H9 (cell line): ENCODE data around the gene TSPAN18. TPM values are rescaled to one million over a fixed set of nuclear protein-coding genes. Genes with fewer than 3 reads are reported as not detected.

Source experiments
- DNase-seq: peaks from one replicate; pipeline ENCODE4 v3.0.0-alpha.2; 2017
- H2AFZ ChIP-seq: one replicate; pipeline ENCODE4 v1.6.1; 2013; ENCODE audit warnings: mild to moderate bottlenecking, low read length, control low read depth, moderate library complexity
- H2AK5ac ChIP-seq: 2 replicates; pipeline ENCODE4 v1.6.1; 2013; ENCODE audit warnings: low read length, control low read depth, mixed read lengths; ENCODE audit not compliant: insufficient read length
- H2BK120ac ChIP-seq: one replicate; pipeline ENCODE4 v1.6.1; 2013; ENCODE audit warnings: low read depth, mild to moderate bottlenecking, low read length, control low read depth, inconsistent platforms; ENCODE audit not compliant: poor library complexity, severe bottlenecking
- H2BK12ac ChIP-seq: 2 replicates; pipeline ENCODE4 v1.6.1; 2013; ENCODE audit warnings: low read length, control low read depth, mixed read lengths, low read depth; ENCODE audit not compliant: insufficient read length
- H2BK15ac ChIP-seq: 2 replicates; pipeline ENCODE4 v1.6.1; 2013; ENCODE audit warnings: low read depth, low read length, control low read depth
- H2BK20ac ChIP-seq: one replicate; pipeline ENCODE4 v1.6.1; 2013; ENCODE audit warnings: low read depth, mild to moderate bottlenecking, low read length, control low read depth, inconsistent platforms; ENCODE audit not compliant: poor library complexity, severe bottlenecking
- H2BK5ac ChIP-seq: 2 replicates; pipeline ENCODE4 v1.6.1; 2013; ENCODE audit warnings: low read length, control low read depth, mixed read lengths; ENCODE audit not compliant: insufficient read length
- H3K14ac ChIP-seq: 2 replicates; pipeline ENCODE4 v1.6.1; 2013; ENCODE audit warnings: low read length, control low read depth; ENCODE audit not compliant: insufficient read depth
- H3K18ac ChIP-seq: 2 replicates; pipeline ENCODE4 v1.6.1; 2013; ENCODE audit warnings: low read depth, mild to moderate bottlenecking, mixed read lengths, low read length, control low read depth; ENCODE audit not compliant: insufficient read length
- H3K23ac ChIP-seq: 2 replicates; pipeline ENCODE4 v1.6.1; 2013; ENCODE audit warnings: low read length, control low read depth, mixed read lengths, low read depth; ENCODE audit not compliant: insufficient read length
- H3K23me2 ChIP-seq: 2 replicates; pipeline ENCODE4 v1.6.1; 2013; ENCODE audit warnings: low read depth, mild to moderate bottlenecking, mixed read lengths, low read length, control low read depth; ENCODE audit not compliant: insufficient read length, poor library complexity, severe bottlenecking
- H3K27ac ChIP-seq: 2 replicates; pipeline ENCODE4 v1.5.1; 2013; ENCODE audit warnings: low read length, control low read depth, mixed read lengths, low read depth; ENCODE audit not compliant: insufficient read length
- H3K27me3 ChIP-seq: 2 replicates; pipeline ENCODE4 v1.6.1; 2013; ENCODE audit warnings: low read length, control low read depth, inconsistent platforms; ENCODE audit not compliant: insufficient read depth
- H3K4ac ChIP-seq: 2 replicates; pipeline ENCODE4 v1.6.1; 2013; ENCODE audit warnings: low read depth, mild to moderate bottlenecking, control low read depth, inconsistent platforms, low read length, moderate library complexity
- H3K4me1 ChIP-seq: 2 replicates; pipeline ENCODE4 v1.6.1; 2013; ENCODE audit warnings: low read length, control low read depth, inconsistent platforms; ENCODE audit not compliant: insufficient read depth
- H3K4me2 ChIP-seq: 2 replicates; pipeline ENCODE4 v1.6.1; 2013; ENCODE audit warnings: low read length, control low read depth, mixed read lengths; ENCODE audit not compliant: insufficient read length, insufficient read depth
- H3K56ac ChIP-seq: 2 replicates; pipeline ENCODE4 v1.6.1; 2013; ENCODE audit warnings: low read depth, mild to moderate bottlenecking, mixed read lengths, low read length, control low read depth; ENCODE audit not compliant: insufficient read length
- H3K79me1 ChIP-seq: 2 replicates; pipeline ENCODE4 v1.6.1; 2013; ENCODE audit warnings: low read depth, mild to moderate bottlenecking, moderate library complexity, low read length, control low read depth, inconsistent platforms; ENCODE audit not compliant: insufficient read depth, poor library complexity, severe bottlenecking
- H3K79me2 ChIP-seq: 2 replicates; pipeline ENCODE4 v1.6.1; 2013; ENCODE audit warnings: low read length, control low read depth, inconsistent platforms; ENCODE audit not compliant: insufficient read depth
- H3K9ac ChIP-seq: 2 replicates; pipeline ENCODE4 v1.6.1; 2013; ENCODE audit warnings: low read length, control low read depth, mixed read lengths; ENCODE audit not compliant: insufficient read length; ENCODE audit errors: extremely low read depth
- H3K9me3 ChIP-seq: one replicate; pipeline ENCODE4 v1.6.1; 2013; ENCODE audit warnings: low read depth, low read length, inconsistent platforms; ENCODE audit not compliant: control insufficient read depth
- H3T11ph ChIP-seq: one replicate; pipeline ENCODE4 v1.6.1; 2013; ENCODE audit warnings: mild to moderate bottlenecking, low read length, control low read depth, inconsistent platforms
- H4K20me1 ChIP-seq: one replicate; pipeline ENCODE4 v1.6.1; 2013; ENCODE audit not compliant: control insufficient read depth, insufficient read length, insufficient read depth
- H4K5ac ChIP-seq: 2 replicates; pipeline ENCODE4 v1.6.1; 2013; ENCODE audit warnings: low read depth, mild to moderate bottlenecking, mixed read lengths, low read length, control low read depth; ENCODE audit not compliant: insufficient read length
- H4K8ac ChIP-seq: replicated peaks from 2 replicates; pipeline ENCODE4 v1.6.1; 2013; ENCODE audit warnings: low read length, control low read depth, mixed read lengths, low read depth; ENCODE audit not compliant: insufficient read length
- H4K91ac ChIP-seq: 2 replicates; pipeline ENCODE4 v1.6.1; 2013; ENCODE audit warnings: low read depth, mild to moderate bottlenecking, moderate library complexity, mixed read lengths, low read length, control low read depth; ENCODE audit not compliant: insufficient read length
- H3K27ac Mint-ChIP-seq, 3 experiments: 2 replicates in 2 of 3; 3 replicates in 1 of 3; pipeline ENCODE4 v1.8.0; 2020 to 2021; ENCODE audit warnings: mixed read lengths in 3 of 3, mild to moderate bottlenecking in 1 of 3, moderate library complexity in 1 of 3
- H3K27me3 Mint-ChIP-seq: 2 replicates; pipeline ENCODE4 v1.8.0; 2021; ENCODE audit warnings: low read depth, mild to moderate bottlenecking, moderate library complexity, mixed read lengths
- H3K36me3 Mint-ChIP-seq, 3 experiments: 2 replicates in 2 of 3; 3 replicates in 1 of 3; pipeline ENCODE4 v1.8.0; 2020 to 2021; ENCODE audit warnings: low read depth in 3 of 3, mixed read lengths in 3 of 3; ENCODE audit not compliant: insufficient read depth in 1 of 3
- H3K4me1 Mint-ChIP-seq, 2 experiments: 2 replicates each; pipeline ENCODE4 v1.8.0; 2020; ENCODE audit warnings: mixed read lengths in 2 of 2
- H3K4me3 Mint-ChIP-seq, 2 experiments: 2 replicates in 1 of 2; 3 replicates in 1 of 2; pipeline ENCODE4 v1.8.0; 2020 to 2021; ENCODE audit warnings: mild to moderate bottlenecking in 2 of 2, mixed read lengths in 2 of 2, moderate library complexity in 1 of 2
- H3K9me3 Mint-ChIP-seq, 2 experiments: 2 replicates in 1 of 2; 3 replicates in 1 of 2; pipeline ENCODE4 v1.8.0; 2020; ENCODE audit warnings: mild to moderate bottlenecking in 2 of 2, mixed read lengths in 2 of 2, moderate library complexity in 1 of 2
- WGBS: extraction: QIAGEN DNeasy Blood & Tissue Kit; methylation state at CpG from one replicate; pipeline ENCODE4 v1.1.7; 2013; ENCODE audit warnings: missing lambda C conversion rate, low lambda C conversion rate, mixed read lengths; ENCODE audit not compliant: insufficient read length; ENCODE audit errors: extremely low coverage; 5-methylcytosine and 5-hydroxymethylcytosine counted together
- total RNA-seq: library from RNA; stranded (reverse); gene quantifications from 2 replicates; pipeline ENCODE4 v1.2.1, GENCODE V29; 2021
- TF ChIP-seq, protein P1 (sequence below): fragments of 200-600 bp; sonication (generic); conservative IDR thresholded peaks from 3 replicates; pipeline ENCODE4 v1.8.0; 2021; ENCODE audit warnings: antibody characterized with exemption, mild to moderate bottlenecking

The TSPAN18 gene
- total RNA-seq, 1 experiment from 2014 or later, result 25.3 TPM

DNA sequence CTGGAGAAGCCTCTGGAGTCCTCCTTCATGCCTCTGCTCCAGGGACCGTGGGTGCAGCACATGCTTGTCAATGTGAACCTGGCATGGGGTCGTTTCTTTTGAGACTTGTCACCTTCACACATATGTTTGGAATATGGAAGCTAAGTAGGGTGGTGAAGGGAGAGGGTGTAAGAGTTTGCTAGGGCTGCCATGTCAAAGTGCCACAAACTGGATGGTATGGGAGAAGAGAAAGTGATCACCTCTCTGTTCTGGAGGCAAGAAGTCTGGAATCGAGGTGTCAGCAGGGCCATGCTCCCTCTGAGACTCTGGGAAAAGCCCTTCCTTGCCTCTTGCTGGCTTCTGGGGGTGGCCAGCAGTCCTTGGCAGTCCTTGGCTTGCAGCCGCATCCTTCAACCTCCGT, 8.7 kb upstream of the TSPAN18 start:
- Histone ChIP-seq H3K27me3 (no peaks in the 10 kb centered on the region), H3K79me1 (no peaks in the 10 kb centered on the region), H3K56ac (no peak overlapping the region), H3K9me3 (no peaks in the 10 kb centered on the region), H3K23me2 (no peaks in the 10 kb centered on the region), H3K9ac (no peak overlapping the region), H3K23ac (no peak overlapping the region), H3T11ph (no peak overlapping the region), H4K8ac (no peak overlapping the region), H4K91ac (no peak overlapping the region), H3K4me1 (peaks cover 7% of the 10 kb centered on the region; the same call in 1 of the 2 replicates), H3K18ac (no peak overlapping the region), H3K14ac (no peak overlapping the region), H3K79me2 (no peaks in the 10 kb centered on the region), H2BK20ac (no peak overlapping the region), H2AK5ac (no peak overlapping the region), H2BK15ac (no peak overlapping the region), H4K20me1 (no peaks in the 10 kb centered on the region), H2BK12ac (no peak overlapping the region), H2BK5ac (no peak overlapping the region), H3K4ac (no peak overlapping the region), H2AFZ (no peak overlapping the region), H3K27ac (no peak overlapping the region), H2BK120ac (no peak overlapping the region), H4K5ac (no peak overlapping the region), H3K4me2 (no peak overlapping the region)
- Mint-ChIP-seq H3K4me1 (peaks cover 14 to 15% of the 10 kb centered on the region in 2 experiments), H3K36me3 (no peaks in the 10 kb centered on the region), H3K4me3 (no peak overlapping the region), H3K27me3 (peaks cover 38% of the 10 kb centered on the region), H3K9me3 (no peaks in the 10 kb centered on the region; a peak in 1 of 5 replicates), H3K27ac (no peak overlapping the region; a peak in 1 of 7 replicates)
- TF ChIP-seq, protein P1, sequence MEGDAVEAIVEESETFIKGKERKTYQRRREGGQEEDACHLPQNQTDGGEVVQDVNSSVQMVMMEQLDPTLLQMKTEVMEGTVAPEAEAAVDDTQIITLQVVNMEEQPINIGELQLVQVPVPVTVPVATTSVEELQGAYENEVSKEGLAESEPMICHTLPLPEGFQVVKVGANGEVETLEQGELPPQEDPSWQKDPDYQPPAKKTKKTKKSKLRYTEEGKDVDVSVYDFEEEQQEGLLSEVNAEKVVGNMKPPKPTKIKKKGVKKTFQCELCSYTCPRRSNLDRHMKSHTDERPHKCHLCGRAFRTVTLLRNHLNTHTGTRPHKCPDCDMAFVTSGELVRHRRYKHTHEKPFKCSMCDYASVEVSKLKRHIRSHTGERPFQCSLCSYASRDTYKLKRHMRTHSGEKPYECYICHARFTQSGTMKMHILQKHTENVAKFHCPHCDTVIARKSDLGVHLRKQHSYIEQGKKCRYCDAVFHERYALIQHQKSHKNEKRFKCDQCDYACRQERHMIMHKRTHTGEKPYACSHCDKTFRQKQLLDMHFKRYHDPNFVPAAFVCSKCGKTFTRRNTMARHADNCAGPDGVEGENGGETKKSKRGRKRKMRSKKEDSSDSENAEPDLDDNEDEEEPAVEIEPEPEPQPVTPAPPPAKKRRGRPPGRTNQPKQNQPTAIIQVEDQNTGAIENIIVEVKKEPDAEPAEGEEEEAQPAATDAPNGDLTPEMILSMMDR, result no peak
- WGBS, result no CpG with 5 or more reads among the region's 5 CpGs
- no peak for DNase-seq
